Measurements from ENCODE around the gene STK11IP. TPM values are rescaled to one million over a fixed set of nuclear protein-coding genes. Genes with fewer than 3 reads are reported as not detected.

The STK11IP gene
- total and polyA plus RNA-seq, 2 of the 13 experiments (the other 11 are each of a cell fraction or from before 2014, with no cell fraction given): 12.8 to 24.0 TPM

GRCh38 chr2:219576505-219577388, 20.9 kb upstream of the STK11IP start (continued):
- TF ChIP-seq ZNF83 (CRISPR knock-in tag; IDR thresholded peaks at IDR 0.05; ENCODE audit: borderline replicate concordance) (no peak), ZNF777 (CRISPR knock-in tag; IDR thresholded peaks at IDR 0.05) (no peak), RBAK (CRISPR knock-in tag; IDR thresholded peaks at IDR 0.05) (peak; percentile 78; the same call in 1 of the 2 replicates), EZH2 (conservative IDR thresholded peaks at IDR 0.05; ENCODE audit: low read depth, low read length) (no peak), NR2F1 (CRISPR knock-in tag; IDR thresholded peaks at IDR 0.05) (peak; percentile 23 to 40; a peak in 1 of 4 replicates), NFIC (IDR thresholded peaks at IDR 0.05; ENCODE audit: low read length) (peak; percentile 89), ZNF775 (CRISPR knock-in tag; IDR thresholded peaks at IDR 0.05; ENCODE audit: borderline replicate concordance) (no peak), TCF12 (IDR thresholded peaks at IDR 0.05) (no peak), TCF12 (CRISPR knock-in tag; IDR thresholded peaks at IDR 0.05) (peak; percentile 96), ZNF781 (CRISPR knock-in tag; IDR thresholded peaks at IDR 0.05; ENCODE audit: borderline replicate concordance, not compliant biosample characterization) (peak; percentile 27), ZNF800 (CRISPR knock-in tag; IDR thresholded peaks at IDR 0.05) (peak; percentile 62; the same call in 1 of the 2 replicates), ZNF382 (CRISPR knock-in tag; IDR thresholded peaks at IDR 0.05; ENCODE audit: borderline replicate concordance) (no peak), PRPF4 (IDR thresholded peaks at IDR 0.05; ENCODE audit: low read depth, low read length, poor library complexity, severe bottlenecking) (no peak), SIN3B (IDR thresholded peaks at IDR 0.05; ENCODE audit: low read length) (no peak), HOXA5 (CRISPR knock-in tag; IDR thresholded peaks at IDR 0.05) (peak; percentile 73; the same call in 1 of the 2 replicates), RAD21 (CRISPR knock-in tag; IDR thresholded peaks at IDR 0.05) (peak; percentile 55; the same call in 1 of the 2 replicates), ATRX (CRISPR knock-in tag; IDR thresholded peaks at IDR 0.05; ENCODE audit: borderline replicate concordance) (no peak)
- TF ChIP-seq, protein P1, sequence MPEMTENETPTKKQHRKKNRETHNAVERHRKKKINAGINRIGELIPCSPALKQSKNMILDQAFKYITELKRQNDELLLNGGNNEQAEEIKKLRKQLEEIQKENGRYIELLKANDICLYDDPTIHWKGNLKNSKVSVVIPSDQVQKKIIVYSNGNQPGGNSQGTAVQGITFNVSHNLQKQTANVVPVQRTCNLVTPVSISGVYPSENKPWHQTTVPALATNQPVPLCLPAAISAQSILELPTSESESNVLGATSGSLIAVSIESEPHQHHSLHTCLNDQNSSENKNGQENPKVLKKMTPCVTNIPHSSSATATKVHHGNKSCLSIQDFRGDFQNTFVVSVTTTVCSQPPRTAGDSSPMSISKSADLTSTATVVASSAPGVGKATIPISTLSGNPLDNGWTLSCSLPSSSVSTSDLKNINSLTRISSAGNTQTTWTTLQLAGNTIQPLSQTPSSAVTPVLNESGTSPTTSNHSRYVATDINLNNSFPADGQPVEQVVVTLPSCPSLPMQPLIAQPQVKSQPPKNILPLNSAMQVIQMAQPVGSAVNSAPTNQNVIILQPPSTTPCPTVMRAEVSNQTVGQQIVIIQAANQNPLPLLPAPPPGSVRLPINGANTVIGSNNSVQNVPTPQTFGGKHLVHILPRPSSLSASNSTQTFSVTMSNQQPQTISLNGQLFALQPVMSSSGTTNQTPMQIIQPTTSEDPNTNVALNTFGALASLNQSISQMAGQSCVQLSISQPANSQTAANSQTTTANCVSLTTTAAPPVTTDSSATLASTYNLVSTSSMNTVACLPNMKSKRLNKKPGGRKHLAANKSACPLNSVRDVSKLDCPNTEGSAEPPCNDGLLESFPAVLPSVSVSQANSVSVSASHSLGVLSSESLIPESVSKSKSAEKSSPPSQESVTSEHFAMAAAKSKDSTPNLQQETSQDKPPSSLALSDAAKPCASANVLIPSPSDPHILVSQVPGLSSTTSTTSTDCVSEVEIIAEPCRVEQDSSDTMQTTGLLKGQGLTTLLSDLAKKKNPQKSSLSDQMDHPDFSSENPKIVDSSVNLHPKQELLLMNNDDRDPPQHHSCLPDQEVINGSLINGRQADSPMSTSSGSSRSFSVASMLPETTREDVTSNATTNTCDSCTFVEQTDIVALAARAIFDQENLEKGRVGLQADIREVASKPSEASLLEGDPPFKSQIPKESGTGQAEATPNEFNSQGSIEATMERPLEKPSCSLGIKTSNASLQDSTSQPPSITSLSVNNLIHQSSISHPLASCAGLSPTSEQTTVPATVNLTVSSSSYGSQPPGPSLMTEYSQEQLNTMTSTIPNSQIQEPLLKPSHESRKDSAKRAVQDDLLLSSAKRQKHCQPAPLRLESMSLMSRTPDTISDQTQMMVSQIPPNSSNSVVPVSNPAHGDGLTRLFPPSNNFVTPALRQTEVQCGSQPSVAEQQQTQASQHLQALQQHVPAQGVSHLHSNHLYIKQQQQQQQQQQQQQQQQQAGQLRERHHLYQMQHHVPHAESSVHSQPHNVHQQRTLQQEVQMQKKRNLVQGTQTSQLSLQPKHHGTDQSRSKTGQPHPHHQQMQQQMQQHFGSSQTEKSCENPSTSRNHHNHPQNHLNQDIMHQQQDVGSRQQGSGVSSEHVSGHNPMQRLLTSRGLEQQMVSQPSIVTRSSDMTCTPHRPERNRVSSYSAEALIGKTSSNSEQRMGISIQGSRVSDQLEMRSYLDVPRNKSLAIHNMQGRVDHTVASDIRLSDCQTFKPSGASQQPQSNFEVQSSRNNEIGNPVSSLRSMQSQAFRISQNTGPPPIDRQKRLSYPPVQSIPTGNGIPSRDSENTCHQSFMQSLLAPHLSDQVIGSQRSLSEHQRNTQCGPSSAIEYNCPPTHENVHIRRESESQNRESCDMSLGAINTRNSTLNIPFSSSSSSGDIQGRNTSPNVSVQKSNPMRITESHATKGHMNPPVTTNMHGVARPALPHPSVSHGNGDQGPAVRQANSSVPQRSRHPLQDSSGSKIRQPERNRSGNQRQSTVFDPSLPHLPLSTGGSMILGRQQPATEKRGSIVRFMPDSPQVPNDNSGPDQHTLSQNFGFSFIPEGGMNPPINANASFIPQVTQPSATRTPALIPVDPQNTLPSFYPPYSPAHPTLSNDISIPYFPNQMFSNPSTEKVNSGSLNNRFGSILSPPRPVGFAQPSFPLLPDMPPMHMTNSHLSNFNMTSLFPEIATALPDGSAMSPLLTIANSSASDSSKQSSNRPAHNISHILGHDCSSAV (CRISPR knock-in tag; IDR thresholded peaks at IDR 0.05; ENCODE audit: borderline replicate concordance): 0 out of 2 replicates have a peak, but pooled peaks have one; percentile 68

All from HepG2 (cell line).